ENCODE data around the gene CCDC66. TPM values are rescaled to one million over a fixed set of nuclear protein-coding genes. Genes with fewer than 3 reads are reported as not detected.

Gene CCDC66
- total and polyA plus RNA-seq, 2 donors (not counting 1 experiment from before 2014, with no cell fraction given), result 12.3 to 53.7 TPM

DNA sequence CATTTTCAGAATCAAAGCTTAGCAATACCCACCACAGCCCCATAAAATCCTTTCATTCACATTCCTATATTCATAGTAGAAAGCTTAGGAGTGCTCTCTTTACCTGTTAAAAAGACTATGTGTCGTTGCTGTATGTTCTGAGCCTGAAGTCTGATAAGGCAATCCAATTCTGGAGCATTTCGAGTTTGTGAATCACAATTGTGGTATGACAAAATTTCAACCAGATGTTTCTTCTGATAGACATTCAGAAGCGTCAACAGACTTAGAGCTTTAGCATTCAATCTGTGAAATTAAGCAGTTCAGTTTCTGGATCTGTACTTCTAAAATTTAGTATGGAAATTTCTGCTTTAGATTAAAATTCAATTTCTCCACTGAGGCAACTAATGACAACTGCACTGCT lies 67.8 kb downstream of the CCDC66 start:
- no peak overlapping the region for H3K4me3 Mint-ChIP-seq
- H3K9me3 ChIP-seq (ENCODE audit: control extremely low read depth in 1 of 3, control insufficient read depth in 2 of 3, insufficient read depth in 1 of 3, low read length in 2 of 3), result no peaks in the 10 kb centered on the region
- no peak overlapping the region for H3K9ac ChIP-seq (ENCODE audit: low read length)
- H3K4me1 Mint-ChIP-seq, result no peaks in the 10 kb centered on the region
- no peak overlapping the region for H3K27ac Mint-ChIP-seq
- H3K79me2 ChIP-seq (ENCODE audit: control insufficient read depth, insufficient read depth, low read length), result no peaks in the 10 kb centered on the region
- ChIA-PET CTCF (no interaction called here), POLR2A (no interaction called here)
- no peak overlapping the region for H2AFZ ChIP-seq (ENCODE audit: insufficient read depth, low read depth, low read length, poor library complexity, severe bottlenecking)
- H3K4me2 ChIP-seq (replicated peaks; ENCODE audit: low read depth, low read length, poor library complexity, severe bottlenecking), result no peak overlapping the region
- peaks cover 23 to 76% of the 10 kb centered on the region in 2 experiments for H3K36me3 ChIP-seq (replicated peaks in 1 of 2; ENCODE audit: control extremely low read depth in 1 of 2, control insufficient read depth in 1 of 2, extremely low read depth in 1 of 2, insufficient read depth in 2 of 2, low read length in 1 of 2)
- no peak overlapping the region for H3K4me3 ChIP-seq (ENCODE audit: control extremely low read depth in 1 of 5, extremely low read depth in 1 of 5, insufficient read depth in 1 of 5, low read depth in 2 of 5, low read length in 4 of 5)
- H4K20me1 ChIP-seq (ENCODE audit: control insufficient read depth, insufficient read depth, low read length, poor library complexity, severe bottlenecking), result no peaks in the 10 kb centered on the region
- intact Hi-C loops (cut with micrococcal nuclease), result no loop called here
- TF ChIP-seq EZH2 (IDR thresholded peaks at IDR 0.05; ENCODE audit: borderline replicate concordance, insufficient read depth, low read depth, low read length, poor library complexity, severe bottlenecking), result no peak
- TF ChIP-seq CTCF (IDR thresholded peaks at IDR 0.05), result no peak
- H3K4me1 ChIP-seq (ENCODE audit: control insufficient read depth in 2 of 2, insufficient read depth in 2 of 2, low read length in 2 of 2), result no peaks in the 10 kb centered on the region
- no peak overlapping the region for H3K27ac ChIP-seq (ENCODE audit: low read length in 2 of 2)
- DNase-seq (no peak), ATAC-seq (ENCODE audit: low read depth) (no peak)
- WGBS (ENCODE audit: insufficient coverage), result 100% methylated on average over 2 of the region's 3 CpGs
- no peaks in the 10 kb centered on the region for H3K9me3 Mint-ChIP-seq (ENCODE audit: insufficient read depth)
- H3K27me3 Mint-ChIP-seq, result no peaks in the 10 kb centered on the region
- no peaks in the 10 kb centered on the region for H3K27me3 ChIP-seq (replicated peaks in 1 of 4; ENCODE audit: control extremely low read depth in 1 of 4, control insufficient read depth in 3 of 4, insufficient read depth in 4 of 4, low read length in 3 of 4)

DNA sequence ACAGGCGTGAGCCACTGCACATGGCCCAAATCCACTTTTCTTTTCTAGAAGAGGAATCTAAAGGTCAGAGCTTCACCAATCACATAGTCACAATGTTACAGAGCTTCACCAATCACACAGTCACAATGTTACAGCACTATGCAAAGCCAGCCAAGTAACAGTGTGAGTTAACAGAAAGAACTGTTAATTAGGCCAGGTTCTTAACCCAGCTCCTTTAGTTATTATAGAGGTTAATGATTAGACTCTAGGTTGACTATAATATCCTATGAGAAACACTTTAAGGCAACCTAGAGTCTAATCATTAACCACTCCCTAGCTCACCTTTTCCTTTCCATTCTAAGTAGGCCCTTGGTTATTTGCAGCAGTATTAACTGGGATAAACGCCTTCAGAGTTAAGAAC lies 72.1 kb downstream of the CCDC66 start:
- no peak overlapping the region for H3K4me2 ChIP-seq (replicated peaks; ENCODE audit: low read depth, low read length, poor library complexity, severe bottlenecking)
- POLR2A ChIA-PET, result no interaction called here
- Mint-ChIP-seq H3K4me1 (no peaks in the 10 kb centered on the region), H3K27me3 (no peaks in the 10 kb centered on the region), H3K4me3 (no peak overlapping the region), H3K27ac (no peak overlapping the region), H3K9me3 (ENCODE audit: insufficient read depth) (no peaks in the 10 kb centered on the region)
- intact Hi-C loops (cut with micrococcal nuclease), result no loop called here
- H3K4me3 ChIP-seq (ENCODE audit: control extremely low read depth in 1 of 5, extremely low read depth in 1 of 5, insufficient read depth in 1 of 5, low read depth in 2 of 5, low read length in 4 of 5), result no peak overlapping the region
- no peaks in the 10 kb centered on the region for H3K4me1 ChIP-seq (ENCODE audit: control insufficient read depth in 2 of 2, insufficient read depth in 2 of 2, low read length in 2 of 2)
- WGBS (ENCODE audit: insufficient coverage), result 100% methylated on average over 1 of the region's 2 CpGs
- TF ChIP-seq CTCF (IDR thresholded peaks at IDR 0.05) (no peak), EZH2 (IDR thresholded peaks at IDR 0.05; ENCODE audit: borderline replicate concordance, insufficient read depth, low read depth, low read length, poor library complexity, severe bottlenecking) (no peak)
- CTCF ChIA-PET, result interaction anchor here (0.9 kb wide), 1 partner anchor 8 kb away, joined by 4 read pairs; no protein-coding TSS in a partner anchor
- H3K9ac ChIP-seq (ENCODE audit: low read length), result no peak overlapping the region
- ATAC-seq (ENCODE audit: low read depth), result no peak
- H3K36me3 ChIP-seq (replicated peaks in 1 of 2; ENCODE audit: control extremely low read depth in 1 of 2, control insufficient read depth in 1 of 2, extremely low read depth in 1 of 2, insufficient read depth in 2 of 2, low read length in 1 of 2), result peaks cover 18 to 60% of the 10 kb centered on the region in 2 experiments
- no peaks in the 10 kb centered on the region for H3K79me2 ChIP-seq (ENCODE audit: control insufficient read depth, insufficient read depth, low read length)
- no peak overlapping the region for H2AFZ ChIP-seq (ENCODE audit: insufficient read depth, low read depth, low read length, poor library complexity, severe bottlenecking)
- H4K20me1 ChIP-seq (ENCODE audit: control insufficient read depth, insufficient read depth, low read length, poor library complexity, severe bottlenecking), result no peaks in the 10 kb centered on the region
- H3K27me3 ChIP-seq (replicated peaks in 1 of 4; ENCODE audit: control extremely low read depth in 1 of 4, control insufficient read depth in 3 of 4, insufficient read depth in 4 of 4, low read length in 3 of 4), result no peaks in the 10 kb centered on the region
- no peak for DNase-seq
- H3K9me3 ChIP-seq (ENCODE audit: control extremely low read depth in 1 of 3, control insufficient read depth in 2 of 3, insufficient read depth in 1 of 3, low read length in 2 of 3), result no peaks in the 10 kb centered on the region
- H3K27ac ChIP-seq (ENCODE audit: low read length in 2 of 2), result no peak overlapping the region
